Esophagus muscularis mucosa (tissue), 3 donors: Measurements from ENCODE around the gene SLIT1.

Experiments
- POLR2A ChIP-seq: fragments of 450-650 bp; IDR thresholded peaks from one replicate; pipeline ENCODE4 v1.6.1; 2017; ENCODE audit warnings: antibody characterized with exemption, moderate library complexity, mild to moderate bottlenecking, low read depth
- TF ChIP-seq, protein P1 (sequence below), 3 experiments: fragments of 200-600 bp in 2 of 3; fragments of 450-650 bp in 1 of 3; sonication (generic) in 2 of 3; IDR thresholded peaks; one replicate each; pipeline ENCODE4 v1.5.1; 2017 to 2019; ENCODE audit warnings: antibody characterized with exemption in 3 of 3, mild to moderate bottlenecking in 2 of 3, moderate library complexity in 1 of 3

DNA sequence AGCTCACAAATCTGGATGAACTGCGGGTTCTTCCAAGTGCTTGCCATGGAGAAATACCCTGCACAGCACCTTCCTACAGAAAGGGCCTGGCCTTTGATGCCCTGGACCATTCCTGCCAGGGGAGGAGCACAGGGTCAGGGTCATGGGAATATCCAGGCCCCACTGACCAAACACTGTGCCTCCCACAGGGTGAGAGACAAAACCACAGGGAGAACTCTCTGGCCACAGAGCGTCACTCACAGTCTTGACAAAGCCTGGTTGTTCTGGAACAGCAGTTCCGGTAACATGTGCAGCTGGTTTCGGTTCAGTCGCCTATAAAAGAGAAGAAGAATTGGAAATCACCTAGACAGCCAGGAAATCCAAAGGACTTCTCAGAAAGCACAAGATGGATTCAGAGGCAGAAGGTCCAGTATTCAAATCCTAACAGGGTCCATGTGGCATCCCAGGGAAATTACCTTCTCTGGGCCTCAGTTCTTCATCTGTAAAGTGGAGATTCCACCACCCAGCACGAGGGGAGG lies 28.1 kb downstream of the SLIT1 start:
- TF ChIP-seq, protein P1, sequence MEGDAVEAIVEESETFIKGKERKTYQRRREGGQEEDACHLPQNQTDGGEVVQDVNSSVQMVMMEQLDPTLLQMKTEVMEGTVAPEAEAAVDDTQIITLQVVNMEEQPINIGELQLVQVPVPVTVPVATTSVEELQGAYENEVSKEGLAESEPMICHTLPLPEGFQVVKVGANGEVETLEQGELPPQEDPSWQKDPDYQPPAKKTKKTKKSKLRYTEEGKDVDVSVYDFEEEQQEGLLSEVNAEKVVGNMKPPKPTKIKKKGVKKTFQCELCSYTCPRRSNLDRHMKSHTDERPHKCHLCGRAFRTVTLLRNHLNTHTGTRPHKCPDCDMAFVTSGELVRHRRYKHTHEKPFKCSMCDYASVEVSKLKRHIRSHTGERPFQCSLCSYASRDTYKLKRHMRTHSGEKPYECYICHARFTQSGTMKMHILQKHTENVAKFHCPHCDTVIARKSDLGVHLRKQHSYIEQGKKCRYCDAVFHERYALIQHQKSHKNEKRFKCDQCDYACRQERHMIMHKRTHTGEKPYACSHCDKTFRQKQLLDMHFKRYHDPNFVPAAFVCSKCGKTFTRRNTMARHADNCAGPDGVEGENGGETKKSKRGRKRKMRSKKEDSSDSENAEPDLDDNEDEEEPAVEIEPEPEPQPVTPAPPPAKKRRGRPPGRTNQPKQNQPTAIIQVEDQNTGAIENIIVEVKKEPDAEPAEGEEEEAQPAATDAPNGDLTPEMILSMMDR (IDR thresholded peaks at IDR 0.05): no peak
- no peak for TF ChIP-seq POLR2A
